ENCODE measurements around the gene CPN2.

CPN2 gene

GRCh38 chr3:194326192-194326967, 24.7 kb downstream of the CPN2 start:
- no peak for DNase-seq

- DNase-seq, result no peak
Measured at GRCh38 chr3:194325424-194326153, 25.5 kb downstream of the CPN2 start.

- DNase-seq, result no peak
Measured at GRCh38 chr3:194324823-194325327, 26.3 kb downstream of the CPN2 start.

DNA sequence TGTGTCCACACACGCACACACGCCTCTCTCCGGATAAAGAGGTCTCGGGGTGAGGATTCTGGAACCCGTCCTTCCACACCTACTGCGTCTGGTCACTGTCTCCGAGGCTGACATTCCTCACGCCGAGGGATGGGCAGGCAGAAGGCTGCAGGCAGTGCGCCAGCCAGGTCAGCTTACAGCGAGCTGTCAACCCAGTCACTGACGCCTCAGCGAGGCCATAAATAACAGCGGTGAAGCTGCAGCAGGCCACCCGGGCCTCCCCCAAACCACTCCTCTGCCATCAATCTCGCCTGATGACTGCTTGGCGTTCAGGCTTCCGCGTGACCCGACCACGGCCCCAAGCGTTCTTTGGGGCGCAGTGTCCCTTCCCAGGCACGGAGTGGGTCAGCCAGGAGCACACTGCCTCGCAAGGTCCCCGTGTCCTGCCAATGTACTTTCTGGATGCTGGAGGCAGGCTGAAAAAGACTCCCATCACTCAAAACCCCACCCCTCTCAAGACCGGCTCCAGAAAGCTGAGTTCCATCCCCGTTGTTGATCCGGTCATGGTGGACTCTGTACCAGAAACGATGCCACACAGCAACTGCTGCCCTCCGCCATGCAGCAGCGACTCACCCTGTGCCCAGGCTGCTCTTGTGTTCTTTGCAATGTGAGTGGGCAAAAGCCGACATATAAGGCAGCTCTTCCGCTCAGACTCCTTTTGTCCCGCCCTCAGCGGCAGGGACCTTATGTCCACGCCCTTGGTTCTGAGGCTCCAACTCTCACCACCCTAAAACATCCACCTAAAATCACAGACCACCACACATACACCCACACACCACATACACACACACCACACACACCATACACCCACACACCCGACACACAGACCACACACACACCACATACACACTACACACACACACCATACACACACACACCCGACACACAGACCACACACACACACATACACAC, 27.1 kb downstream of the CPN2 start:
- DNase-seq, result no peak

DNA sequence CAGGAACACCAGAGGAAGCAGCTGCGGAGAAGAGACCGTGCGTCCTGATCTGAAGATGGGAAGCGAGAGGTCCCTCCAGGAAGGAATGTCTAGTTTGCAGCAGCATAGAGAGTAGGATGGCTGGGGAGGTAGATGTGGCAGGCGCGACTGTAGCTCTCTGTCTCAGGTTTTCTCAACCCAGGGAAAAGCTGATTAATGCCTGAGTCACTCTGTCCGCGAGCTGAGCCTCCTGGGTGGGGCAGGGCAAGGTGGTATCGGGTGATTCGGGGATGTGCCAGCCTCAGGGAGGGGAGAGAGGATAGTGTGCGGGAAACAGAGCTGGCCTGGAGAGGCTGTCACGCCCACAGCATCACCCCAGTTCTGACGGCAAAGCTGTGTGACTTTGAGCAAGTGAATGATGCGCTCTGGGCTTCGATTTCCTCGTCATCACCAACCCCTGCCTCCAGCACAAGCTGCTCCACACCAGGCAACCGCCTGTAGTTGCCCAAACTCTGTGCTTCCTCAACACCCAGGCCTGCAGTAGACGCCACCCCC, 28.4 kb downstream of the CPN2 start:
- DNase-seq, result no peak

- no peak for DNase-seq
Measured at GRCh38 chr3:194321693-194322640, 29.2 kb downstream of the CPN2 start.

- DNase-seq, result no peak
Measured at GRCh38 chr3:194320744-194321243, 30.3 kb downstream of the CPN2 start.

- no peak for DNase-seq
Measured at GRCh38 chr3:194320100-194320499, 31.0 kb downstream of the CPN2 start.

- no peak for DNase-seq
Measured at GRCh38 chr3:194318511-194319161, 32.5 kb downstream of the CPN2 start.

GRCh38 chr3:194316918-194317317, 34.2 kb downstream of the CPN2 start:
- DNase-seq, result no peak

DNA sequence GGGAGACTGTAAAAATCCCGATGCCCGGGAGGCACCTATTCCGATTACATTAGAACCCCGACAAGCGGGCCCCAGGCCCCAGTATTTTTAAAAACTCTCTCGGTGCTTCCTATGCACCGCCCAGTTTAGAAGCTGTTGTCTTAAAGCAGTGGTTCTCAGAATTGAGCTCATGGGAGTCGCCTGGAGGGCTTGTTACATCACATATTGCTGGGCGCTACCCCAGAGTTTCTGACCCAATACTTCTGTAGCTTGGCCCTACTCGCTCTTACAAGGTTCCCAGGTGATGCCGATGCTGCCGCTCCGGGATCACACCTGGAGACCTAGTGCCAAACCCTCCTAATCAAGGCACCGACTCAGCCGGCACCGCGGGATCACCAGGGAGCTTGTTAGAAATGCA, 35.2 kb downstream of the CPN2 start:
- DNase-seq, result no peak

GRCh38 chr3:194315088-194315964, 35.8 kb downstream of the CPN2 start:
- DNase-seq, result peak; percentile 88

- no peak for DNase-seq
Measured at GRCh38 chr3:194314388-194315068, 36.6 kb downstream of the CPN2 start.

- peak; percentile 30 for DNase-seq
Measured at GRCh38 chr3:194313560-194314387, 37.4 kb downstream of the CPN2 start.

- DNase-seq, result peak; percentile 59
Measured at GRCh38 chr3:194312743-194313281, 38.3 kb downstream of the CPN2 start.

DNA sequence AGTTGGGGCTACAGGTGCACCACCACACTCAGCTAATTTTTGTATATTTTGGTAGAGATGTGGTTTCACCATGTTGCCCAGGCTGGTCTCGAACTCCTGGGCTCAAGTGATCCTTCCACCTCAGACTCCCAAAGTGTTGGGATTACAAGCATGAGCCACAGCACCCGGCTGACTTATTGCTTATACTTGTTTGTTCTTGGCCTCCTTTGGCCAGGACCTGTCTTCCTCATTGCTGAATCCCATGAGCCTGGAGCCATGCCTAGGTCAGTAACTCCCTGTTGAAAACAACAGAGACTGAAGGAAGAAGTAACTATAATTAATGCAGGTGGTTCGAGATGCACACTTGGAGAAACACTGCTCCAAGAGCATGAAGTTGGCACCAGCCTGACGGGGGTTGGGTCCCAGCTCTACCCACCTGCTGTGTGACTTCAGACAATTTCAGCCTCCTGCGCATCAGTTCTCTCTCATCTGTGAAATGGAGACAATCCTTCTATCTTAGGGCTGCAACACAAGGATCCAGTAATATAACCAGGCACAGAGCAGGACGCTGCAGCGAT, 38.9 kb downstream of the CPN2 start:
- no peak for DNase-seq

DNA sequence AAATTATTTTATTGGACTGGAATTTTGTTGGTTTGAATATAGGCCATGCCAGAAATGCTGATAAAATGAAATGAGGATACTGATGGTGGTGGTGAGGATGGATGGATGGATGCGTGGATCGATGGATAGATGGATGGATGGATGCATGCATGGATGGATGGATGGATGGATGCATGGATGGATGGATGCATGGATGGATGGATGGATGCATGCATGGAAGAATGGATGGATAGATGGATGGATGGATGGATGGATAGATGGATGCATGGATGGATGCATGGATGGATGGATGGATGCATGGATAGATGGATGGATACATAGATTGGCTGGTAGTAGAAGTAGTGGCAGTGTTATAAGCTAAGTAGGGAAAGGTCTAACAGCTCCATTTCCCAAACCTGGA, 40.1 kb downstream of the CPN2 start:
- DNase-seq, result no peak
